ENCODE data around the gene NDUFAF8.

NDUFAF8 gene

GRCh38 chr17:81200695-81201580 is 38.2 kb upstream of the NDUFAF8 start:
- H3K27me3 ChIP-seq (ENCODE audit: insufficient read depth, poor library complexity, severe bottlenecking), result no peaks in the 10 kb centered on the region
- H3K27ac ChIP-seq (ENCODE audit: poor library complexity, severe bottlenecking), result no peak overlapping the region
- no peak for DNase-seq (ENCODE audit: low spot score)

GRCh38 chr17:81202318-81202717 is 36.8 kb upstream of the NDUFAF8 start:
- TF ChIP-seq CTCF (IDR thresholded peaks at IDR 0.05; ENCODE audit: poor library complexity, severe bottlenecking), result no peak
- H3K4me3 ChIP-seq (ENCODE audit: severe bottlenecking), result no peak overlapping the region
- no peaks in the 10 kb centered on the region for H3K27me3 ChIP-seq (ENCODE audit: insufficient read depth, poor library complexity, severe bottlenecking)
- H3K9me3 ChIP-seq (ENCODE audit: severe bottlenecking), result no peaks in the 10 kb centered on the region
- no peaks in the 10 kb centered on the region for H3K4me1 ChIP-seq (ENCODE audit: insufficient read depth, poor library complexity, severe bottlenecking)
- H3K27ac ChIP-seq (ENCODE audit: poor library complexity, severe bottlenecking), result no peak overlapping the region
- H3K36me3 ChIP-seq (ENCODE audit: low read depth), result peaks cover 13% of the 10 kb centered on the region
- DNase-seq (ENCODE audit: low spot score) (no peak), ATAC-seq (ENCODE audit: low read depth) (no peak)

More at GRCh38 chr17:81200695-81201580, 38.2 kb upstream of the NDUFAF8 start:
- H3K9me3 ChIP-seq (ENCODE audit: severe bottlenecking), result no peaks in the 10 kb centered on the region
- peak; percentile 78 for ATAC-seq (ENCODE audit: low read depth)
- no peaks in the 10 kb centered on the region for H3K4me1 ChIP-seq (ENCODE audit: insufficient read depth, poor library complexity, severe bottlenecking)
- no peak overlapping the region for H3K4me3 ChIP-seq (ENCODE audit: severe bottlenecking)
- peaks cover 13% of the 10 kb centered on the region for H3K36me3 ChIP-seq (ENCODE audit: low read depth)
- peak; percentile 37 for TF ChIP-seq CTCF (IDR thresholded peaks at IDR 0.05; ENCODE audit: poor library complexity, severe bottlenecking)

GRCh38 chr17:81203136-81203535 is 36.0 kb upstream of the NDUFAF8 start:
- peaks cover 16% of the 10 kb centered on the region for H3K36me3 ChIP-seq (ENCODE audit: low read depth)
- no peak for TF ChIP-seq CTCF (IDR thresholded peaks at IDR 0.05; ENCODE audit: poor library complexity, severe bottlenecking)
- DNase-seq (ENCODE audit: low spot score) (no peak), ATAC-seq (ENCODE audit: low read depth) (no peak)
- H3K4me3 ChIP-seq (ENCODE audit: severe bottlenecking), result no peak overlapping the region
- no peaks in the 10 kb centered on the region for H3K4me1 ChIP-seq (ENCODE audit: insufficient read depth, poor library complexity, severe bottlenecking)
- H3K9me3 ChIP-seq (ENCODE audit: severe bottlenecking), result no peaks in the 10 kb centered on the region
- H3K27ac ChIP-seq (ENCODE audit: poor library complexity, severe bottlenecking), result no peak overlapping the region
- no peaks in the 10 kb centered on the region for H3K27me3 ChIP-seq (ENCODE audit: insufficient read depth, poor library complexity, severe bottlenecking)

GRCh38 chr17:81204578-81204977 is 34.5 kb upstream of the NDUFAF8 start:
- DNase-seq (ENCODE audit: low spot score), result no peak
- H3K4me1 ChIP-seq (ENCODE audit: insufficient read depth, poor library complexity, severe bottlenecking), result no peaks in the 10 kb centered on the region
- H3K27me3 ChIP-seq (ENCODE audit: insufficient read depth, poor library complexity, severe bottlenecking), result no peaks in the 10 kb centered on the region
- no peak overlapping the region for H3K27ac ChIP-seq (ENCODE audit: poor library complexity, severe bottlenecking)
- peaks cover 13% of the 10 kb centered on the region for H3K36me3 ChIP-seq (ENCODE audit: low read depth)
- TF ChIP-seq CTCF (IDR thresholded peaks at IDR 0.05; ENCODE audit: poor library complexity, severe bottlenecking), result no peak
- H3K4me3 ChIP-seq (ENCODE audit: severe bottlenecking), result no peak overlapping the region
- no peak for ATAC-seq (ENCODE audit: low read depth)
- no peaks in the 10 kb centered on the region for H3K9me3 ChIP-seq (ENCODE audit: severe bottlenecking)

GRCh38 chr17:81206166-81206565 is 33.0 kb upstream of the NDUFAF8 start:
- H3K27ac ChIP-seq (ENCODE audit: poor library complexity, severe bottlenecking), result no peak overlapping the region
- no peak for TF ChIP-seq CTCF (IDR thresholded peaks at IDR 0.05; ENCODE audit: poor library complexity, severe bottlenecking)
- H3K9me3 ChIP-seq (ENCODE audit: severe bottlenecking), result no peaks in the 10 kb centered on the region
- H3K27me3 ChIP-seq (ENCODE audit: insufficient read depth, poor library complexity, severe bottlenecking), result no peaks in the 10 kb centered on the region
- H3K36me3 ChIP-seq (ENCODE audit: low read depth), result peaks cover 10% of the 10 kb centered on the region
- ATAC-seq (ENCODE audit: low read depth) (no peak), DNase-seq (ENCODE audit: low spot score) (no peak)
- no peak overlapping the region for H3K4me3 ChIP-seq (ENCODE audit: severe bottlenecking)
- H3K4me1 ChIP-seq (ENCODE audit: insufficient read depth, poor library complexity, severe bottlenecking), result no peaks in the 10 kb centered on the region

Data from RWPE2 (cell line).